Stomach (tissue), 9 donors: ENCODE measurements around the gene GPC6. TPM values are rescaled to one million over a fixed set of nuclear protein-coding genes. Genes with fewer than 3 reads are reported as not detected.
A peak's percentile ranks its signal among the peaks of the same experiment; 100 is the strongest.

Experiments used
- DNase-seq, 2 donors: peaks; one replicate each; pipeline versions ENCODE4 v3.0.0 to v3.0.0-alpha.2; 2013 to 2019
- H3K27ac ChIP-seq, 5 donors: fragments of 200-600 bp in 4 of 5; sonication (generic) in 4 of 5; one replicate each; pipeline ENCODE4 v1.5.1; 2013 to 2019; ENCODE audit warnings: mild to moderate bottlenecking in 1 of 5, moderate library complexity in 1 of 5
- H3K27me3 ChIP-seq, 3 donors: fragments of 200-600 bp; sonication (generic); one replicate each; pipeline ENCODE4 v1.5.1; 2017 to 2019; ENCODE audit warnings: mixed run types in 1 of 3
- H3K36me3 ChIP-seq, 4 donors: fragments of 200-600 bp; sonication (generic); 1 replicate in 3 of 4; 2 replicates in 1 of 4; pipeline ENCODE4 v1.5.1; 2016 to 2019
- H3K4me1 ChIP-seq, 4 donors: fragments of 200-600 bp; sonication (generic); one replicate each; pipeline ENCODE4 v1.5.1; 2016 to 2019
- H3K4me3 ChIP-seq, 4 donors: fragments of 200-600 bp; sonication (generic) in 3 of 4; one replicate each; pipeline ENCODE4 v1.5.1; 2016 to 2019; ENCODE audit warnings: mild to moderate bottlenecking in 1 of 4
- H3K9me3 ChIP-seq, 4 donors: fragments of 200-600 bp; sonication (generic); one replicate each; pipeline ENCODE4 v1.5.1; 2016 to 2019
- EP300 ChIP-seq: sonication (generic); formaldehyde crosslinking; IDR thresholded peaks from one replicate; pipeline ENCODE4 v1.6.1; 2017; ENCODE audit warnings: antibody characterized with exemption
- POLR2A ChIP-seq, 4 donors: fragments of 450-650 bp; IDR thresholded peaks; one replicate each; pipeline ENCODE4 v1.6.1; 2016; ENCODE audit warnings: antibody characterized with exemption in 4 of 4, control low read depth in 2 of 4, mild to moderate bottlenecking in 1 of 4, moderate library complexity in 1 of 4
- POLR2AphosphoS5 ChIP-seq, 3 donors: sonication (generic); formaldehyde crosslinking; IDR thresholded peaks; one replicate each; pipeline ENCODE4 v1.6.1; 2016; ENCODE audit warnings: antibody characterized with exemption in 3 of 3
- WGBS, 5 donors: extraction: QIAGEN DNeasy Blood & Tissue Kit in 3 of 5; methylation state at CpG; one replicate each; pipeline versions ENCODE4 v1.1.5 to v1.1.7; 2013 to 2018; 5-methylcytosine and 5-hydroxymethylcytosine counted together
- intact Hi-C: fragments of 100-400 bp; cut with DNase I; formaldehyde crosslinking; loops from one replicate; pipeline ENCODE4 v1.15.1; 2023; ENCODE audit warnings: low total_unique reads
- polyA plus RNA-seq, 3 donors: library from polyadenylated mRNA; stranded (reverse); fragments of 200-250 nt; gene quantifications; one replicate each; pipeline ENCODE4 v1.2.3, GENCODE V29; 2013
- total RNA-seq, 5 donors: library from RNA; depleted of rRNA; stranded (reverse); fragments of >200 nt; gene quantifications; one replicate each; pipeline versions ENCODE4 v1.1.0 to v1.2.3, GENCODE V29; 2014 to 2016
- TF ChIP-seq, protein P1 (sequence below), 7 experiments: fragments of 450-650 bp in 4 of 7; fragments of 200-600 bp in 3 of 7; sonication (generic) in 3 of 7; IDR thresholded peaks; one replicate each; pipeline ENCODE4 v1.5.1; 2016 to 2019; ENCODE audit warnings: antibody characterized with exemption in 7 of 7, control low read depth in 2 of 7, mild to moderate bottlenecking in 1 of 7
- donor health status: healthy with polysubstance abuse.
- donor health status: Bipolar disorder and iron deficiency.
- donor health status: healthy.

Gene GPC6
- total and polyA plus RNA-seq, 8 donors = 0.70 to 52.7 (median 5.6) TPM

DNA sequence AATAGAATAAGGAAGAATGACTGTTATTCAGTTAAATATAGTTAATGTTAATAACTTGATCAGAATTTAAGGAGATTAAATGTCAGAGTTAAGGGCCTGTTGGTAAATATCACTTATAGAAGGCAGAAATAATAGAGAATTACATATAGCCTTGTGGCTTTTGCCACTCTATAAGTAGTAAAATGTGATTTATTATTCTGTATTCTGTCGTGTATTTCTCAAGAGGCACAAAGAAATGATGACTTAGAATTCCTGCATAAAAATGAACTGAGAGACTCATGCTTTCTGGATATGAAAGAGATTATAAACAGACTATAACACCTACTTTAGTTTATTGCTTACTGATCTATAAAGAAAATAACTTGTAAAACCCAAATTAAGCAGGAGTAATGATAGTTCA, 40.1 kb downstream of the GPC6 start:
- Histone ChIP-seq H3K4me3 (no peak overlapping the region), H3K9me3 (no peaks in the 10 kb centered on the region), H3K27ac (no peak overlapping the region), H3K4me1 (peaks cover 0 to 12% (median 0%) of the 10 kb centered on the region in 4 donors), H3K36me3 (no peaks in the 10 kb centered on the region), H3K27me3 (no peaks in the 10 kb centered on the region)
- DNase-seq = no peak
- TF ChIP-seq EP300 (no peak), POLR2A (IDR thresholded peaks at IDR 0.05) (no peak), POLR2AphosphoS5 (IDR thresholded peaks at IDR 0.05) (no peak)
- TF ChIP-seq, protein P1, sequence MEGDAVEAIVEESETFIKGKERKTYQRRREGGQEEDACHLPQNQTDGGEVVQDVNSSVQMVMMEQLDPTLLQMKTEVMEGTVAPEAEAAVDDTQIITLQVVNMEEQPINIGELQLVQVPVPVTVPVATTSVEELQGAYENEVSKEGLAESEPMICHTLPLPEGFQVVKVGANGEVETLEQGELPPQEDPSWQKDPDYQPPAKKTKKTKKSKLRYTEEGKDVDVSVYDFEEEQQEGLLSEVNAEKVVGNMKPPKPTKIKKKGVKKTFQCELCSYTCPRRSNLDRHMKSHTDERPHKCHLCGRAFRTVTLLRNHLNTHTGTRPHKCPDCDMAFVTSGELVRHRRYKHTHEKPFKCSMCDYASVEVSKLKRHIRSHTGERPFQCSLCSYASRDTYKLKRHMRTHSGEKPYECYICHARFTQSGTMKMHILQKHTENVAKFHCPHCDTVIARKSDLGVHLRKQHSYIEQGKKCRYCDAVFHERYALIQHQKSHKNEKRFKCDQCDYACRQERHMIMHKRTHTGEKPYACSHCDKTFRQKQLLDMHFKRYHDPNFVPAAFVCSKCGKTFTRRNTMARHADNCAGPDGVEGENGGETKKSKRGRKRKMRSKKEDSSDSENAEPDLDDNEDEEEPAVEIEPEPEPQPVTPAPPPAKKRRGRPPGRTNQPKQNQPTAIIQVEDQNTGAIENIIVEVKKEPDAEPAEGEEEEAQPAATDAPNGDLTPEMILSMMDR (IDR thresholded peaks at IDR 0.05) = no peak
- 70 to 91% (median 84%) methylated on average over 1 of the region's 1 CpG for WGBS, 5 donors
- intact Hi-C loops = no loop called here

DNA sequence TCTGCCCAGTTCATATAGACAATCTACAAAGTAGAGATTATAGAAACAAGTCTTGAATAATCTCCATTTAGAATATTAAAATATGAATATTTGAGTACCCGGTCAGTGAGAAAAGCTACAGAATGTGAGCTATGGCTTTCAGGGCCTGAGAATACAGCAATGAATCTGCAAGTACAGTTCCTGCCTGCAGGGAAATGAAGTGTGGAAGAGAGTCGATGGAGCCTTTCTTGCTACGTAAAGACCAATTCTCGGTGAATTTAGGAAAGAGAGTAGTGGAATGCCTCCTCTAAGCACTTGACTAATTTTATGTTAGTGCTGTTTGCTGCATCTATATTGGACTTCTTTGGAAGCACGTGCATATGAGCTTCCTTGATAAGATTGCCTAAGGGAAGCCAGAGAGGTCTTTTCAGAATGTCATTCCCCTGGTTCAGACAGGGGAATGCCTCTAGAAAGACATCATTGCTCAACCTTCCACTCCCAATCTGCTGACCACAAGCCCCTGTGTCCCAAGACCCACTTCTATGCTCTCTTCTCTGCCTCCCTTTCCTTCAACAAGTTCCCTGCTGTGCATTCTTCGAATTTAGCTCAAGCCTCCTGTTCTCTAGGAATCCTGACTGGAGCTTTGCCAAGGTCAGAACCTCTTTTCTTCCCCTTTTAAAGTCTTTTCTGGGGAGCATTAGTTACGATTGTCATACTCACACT, 41.9 kb downstream of the GPC6 start:
- Histone ChIP-seq H3K4me1 (peaks cover 0 to 12% (median 0%) of the 10 kb centered on the region in 4 donors), H3K4me3 (no peak overlapping the region), H3K27ac (no peak overlapping the region), H3K36me3 (no peaks in the 10 kb centered on the region), H3K27me3 (no peaks in the 10 kb centered on the region), H3K9me3 (no peaks in the 10 kb centered on the region)
- TF ChIP-seq POLR2AphosphoS5 (IDR thresholded peaks at IDR 0.05) (no peak), POLR2A (IDR thresholded peaks at IDR 0.05) (no peak), EP300 (no peak)
- TF ChIP-seq, protein P1 (IDR thresholded peaks at IDR 0.05) = no peak
- DNase-seq = no peak
- intact Hi-C loops = no loop called here
- 75 to 79% (median 77%) methylated on average over 7 of the region's 7 CpGs for WGBS, 5 donors

DNA sequence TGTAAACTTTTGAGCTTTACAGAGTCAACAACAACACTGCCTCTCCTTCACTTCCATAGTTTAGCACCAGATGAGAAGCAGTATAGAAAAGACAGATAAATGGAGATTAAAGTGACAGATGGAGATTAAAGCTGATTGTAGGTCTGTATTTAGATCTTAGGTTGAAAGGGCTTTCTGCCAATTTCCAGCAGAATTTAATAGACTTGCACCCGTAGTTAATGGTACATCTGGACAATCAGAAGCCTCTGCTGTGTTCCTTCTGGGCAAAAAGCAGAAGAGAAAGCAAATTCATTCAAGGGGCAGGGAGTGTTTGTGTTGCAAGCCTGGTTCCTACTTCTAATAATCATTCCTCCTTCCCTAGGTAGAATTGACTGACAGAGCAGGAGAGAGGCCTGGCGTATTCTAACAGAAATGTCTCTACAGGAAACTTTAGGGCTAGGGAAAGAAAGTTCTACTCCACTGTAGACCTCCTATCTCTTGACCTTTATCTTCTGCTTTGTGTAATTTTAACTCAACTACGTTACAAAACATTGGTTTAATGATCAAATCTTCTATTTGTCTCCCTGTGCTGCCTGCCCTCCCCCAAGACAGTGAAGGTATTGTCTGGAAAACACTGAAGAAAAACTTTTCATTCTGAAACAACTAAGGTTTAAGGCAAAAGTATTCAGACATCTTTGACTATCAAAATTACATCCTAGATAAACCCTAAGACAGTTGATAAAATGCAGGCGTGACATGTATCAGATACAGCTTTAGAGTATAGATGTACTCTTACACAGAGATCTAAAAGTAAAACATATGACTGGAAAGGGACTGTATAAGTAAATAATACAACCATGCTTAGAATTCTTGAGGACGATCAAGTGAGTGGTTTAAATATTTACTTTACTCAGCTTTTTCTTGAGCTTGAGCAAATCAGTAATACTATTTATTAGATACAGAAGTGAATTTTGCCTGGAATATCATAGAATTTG, 44.4 kb downstream of the GPC6 start:
- TF ChIP-seq POLR2A (IDR thresholded peaks at IDR 0.05) (no peak), EP300 (no peak)
- TF ChIP-seq, protein P1 (IDR thresholded peaks at IDR 0.05) = no peak
- Histone ChIP-seq H3K4me1 (peaks cover 0 to 12% (median 0%) of the 10 kb centered on the region in 4 donors), H3K4me3 (no peak overlapping the region), H3K9me3 (no peaks in the 10 kb centered on the region), H3K36me3 (no peaks in the 10 kb centered on the region), H3K27me3 (no peaks in the 10 kb centered on the region), H3K27ac (no peak overlapping the region)
- intact Hi-C loops = no loop called here
- whole genome bisulfite sequencing, 5 donors = 14 to 38% (median 23%) methylated on average over 5 of the region's 5 CpGs
- DNase-seq = peak in 1 of 2 donors; percentile 43

DNA sequence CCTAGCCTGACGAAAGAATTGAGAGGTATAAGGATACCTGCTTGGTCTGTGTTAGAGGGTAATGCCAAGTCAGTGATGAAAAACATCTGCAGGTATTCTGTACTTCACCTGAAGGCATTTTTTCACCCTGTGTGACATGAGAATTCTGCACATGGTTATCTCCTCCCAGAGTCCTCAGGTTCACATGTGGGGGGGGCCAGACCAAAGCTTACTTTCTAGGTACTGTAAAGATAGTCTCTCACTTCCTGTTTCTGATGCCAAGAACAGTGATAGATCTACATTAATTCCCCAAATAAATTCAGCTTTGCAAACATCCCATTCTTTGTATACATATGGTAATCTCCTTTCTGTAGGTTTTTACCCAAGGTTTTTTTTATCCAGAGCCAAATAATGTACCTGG, 53.4 kb downstream of the GPC6 start:
- H3K4me3 ChIP-seq = no peak overlapping the region
- H3K4me1 ChIP-seq = no peaks in the 10 kb centered on the region
- no peak overlapping the region for H3K27ac ChIP-seq
- H3K27me3 ChIP-seq = no peaks in the 10 kb centered on the region
- H3K36me3 ChIP-seq = no peaks in the 10 kb centered on the region
- WGBS, 5 donors = 48 to 61% (median 60%) methylated on average over 1 of the region's 1 CpG
- intact Hi-C loops = no loop called here
- DNase-seq = peak in 1 of 2 donors; percentile 45
- TF ChIP-seq POLR2AphosphoS5 (IDR thresholded peaks at IDR 0.05) (no peak), POLR2A (IDR thresholded peaks at IDR 0.05) (no peak), EP300 (no peak)
- TF ChIP-seq, protein P1 (IDR thresholded peaks at IDR 0.05) = no peak
- no peaks in the 10 kb centered on the region for H3K9me3 ChIP-seq
